H7 (cell line): ENCODE results near the gene MTG2. TPM values are rescaled to one million over a fixed set of nuclear protein-coding genes. Genes with fewer than 3 reads are reported as not detected.
"Not testable (repeated sequence)": the region's sequence is repeated elsewhere in the genome, so short reads cannot be mapped to it uniquely, and the experiment has no call there.

Experiments
- DNase-seq: peaks from one replicate; pipeline ENCODE4 v3.0.0; 2012
- H3K27me3 ChIP-seq: 2 replicates; pipeline ENCODE4 v1.6.0; 2011; ENCODE audit warnings: mild to moderate bottlenecking, low read length; ENCODE audit not compliant: control insufficient read depth, insufficient read depth
- H3K36me3 ChIP-seq: replicated peaks from 2 replicates; pipeline ENCODE4 v1.5.1; 2011; ENCODE audit warnings: low read length; ENCODE audit not compliant: control insufficient read depth, insufficient read depth
- H3K4me3 ChIP-seq: 2 replicates; pipeline ENCODE4 v1.5.1; 2011; ENCODE audit warnings: low read depth, mild to moderate bottlenecking, control low read depth, low read length, moderate library complexity; ENCODE audit not compliant: insufficient read depth
- total RNA-seq: library from RNA; depleted of rRNA; stranded (reverse); fragments of >200 nt; shearing (Covaris generic); gene quantifications from 2 replicates; pipeline ENCODE4 v1.2.3, GENCODE V29; 2014

The MTG2 gene
- total RNA-seq, 1 experiment from 2014 or later, result 37.8 TPM

GRCh38 chr20:62141397-62142251, 41.2 kb upstream of the MTG2 start:
- DNase-seq, result peak; percentile 80
- H3K4me3 ChIP-seq, result peak overlapping the region; percentile 86
- H3K27me3 ChIP-seq, result no peaks in the 10 kb centered on the region
- H3K36me3 ChIP-seq, result peaks cover 36% of the 10 kb centered on the region

- DNase-seq, result peak; percentile 79
- Histone ChIP-seq H3K36me3 (peaks cover 33% of the 10 kb centered on the region), H3K4me3 (peak overlapping the region; percentile 86), H3K27me3 (no peaks in the 10 kb centered on the region)
Observed at GRCh38 chr20:62142252-62143080, 40.4 kb upstream of the MTG2 start.

- peak; percentile 98 for DNase-seq
- Histone ChIP-seq H3K36me3 (peaks cover 24% of the 10 kb centered on the region), H3K4me3 (peak within 1 kb of the TSS; percentile 86), H3K27me3 (no peaks in the 10 kb centered on the region)
Observed at GRCh38 chr20:62143081-62143956, 39.5 kb upstream of the MTG2 start, which contains the start of the genes PSMA7 and SS18L1. Gene PSMA7, minus strand, starts transcription at chr20:62143394. Its CDS starts 91 bp downstream, at chr20:62143303. Gene SS18L1, plus strand, starts transcription at chr20:62143769. Its CDS starts 52 bp downstream, at chr20:62143821.

GRCh38 chr20:62143957-62144825, 38.6 kb upstream of the MTG2 start:
- peak overlapping the region; percentile 77 for H3K4me3 ChIP-seq
- DNase-seq, result peak; percentile 90
- no peaks in the 10 kb centered on the region for H3K27me3 ChIP-seq
- H3K36me3 ChIP-seq, result peaks cover 19% of the 10 kb centered on the region

GRCh38 chr20:62145688-62146018, 37.2 kb upstream of the MTG2 start:
- H3K4me3 ChIP-seq, result no peak overlapping the region
- H3K27me3 ChIP-seq, result no peaks in the 10 kb centered on the region
- peaks cover 5% of the 10 kb centered on the region for H3K36me3 ChIP-seq
- no peak for DNase-seq

- H3K4me3 ChIP-seq, result no peak overlapping the region
- no peaks in the 10 kb centered on the region for H3K27me3 ChIP-seq
- no peak for DNase-seq
- H3K36me3 ChIP-seq, result peaks cover 4% of the 10 kb centered on the region
Observed at GRCh38 chr20:62146019-62146755, 36.6 kb upstream of the MTG2 start.

GRCh38 chr20:62147125-62147524, 35.7 kb upstream of the MTG2 start:
- Histone ChIP-seq H3K4me3 (no peak overlapping the region), H3K27me3 (no peaks in the 10 kb centered on the region), H3K36me3 (peaks cover 4% of the 10 kb centered on the region)
- no peak for DNase-seq

- Histone ChIP-seq H3K27me3 (no peaks in the 10 kb centered on the region), H3K36me3 (peaks cover 6% of the 10 kb centered on the region), H3K4me3 (no peak overlapping the region)
- DNase-seq, result no peak
Observed at GRCh38 chr20:62147528-62147927, 35.3 kb upstream of the MTG2 start.

- H3K4me3 ChIP-seq, H3K27me3 ChIP-seq, DNase-seq, H3K36me3 ChIP-seq: not testable (repeated sequence)
Observed at GRCh38 chr20:62148383-62148782, 34.4 kb upstream of the MTG2 start.

GRCh38 chr20:62148908-62149314, 33.9 kb upstream of the MTG2 start:
- Histone ChIP-seq H3K36me3 (peaks cover 6% of the 10 kb centered on the region), H3K27me3 (no peaks in the 10 kb centered on the region), H3K4me3 (no peak overlapping the region)
- DNase-seq, result no peak

GRCh38 chr20:62149532-62150309, 33.1 kb upstream of the MTG2 start:
- peak; percentile 76 for DNase-seq
- H3K27me3 ChIP-seq, result no peaks in the 10 kb centered on the region
- H3K36me3 ChIP-seq, result peaks cover 6% of the 10 kb centered on the region
- H3K4me3 ChIP-seq, result no peak overlapping the region

GRCh38 chr20:62150310-62150575, 32.6 kb upstream of the MTG2 start:
- Histone ChIP-seq H3K27me3 (no peaks in the 10 kb centered on the region), H3K36me3 (peaks cover 6% of the 10 kb centered on the region), H3K4me3 (no peak overlapping the region)
- no peak for DNase-seq
